Measurements from ENCODE around the gene FTCD.

DNA sequence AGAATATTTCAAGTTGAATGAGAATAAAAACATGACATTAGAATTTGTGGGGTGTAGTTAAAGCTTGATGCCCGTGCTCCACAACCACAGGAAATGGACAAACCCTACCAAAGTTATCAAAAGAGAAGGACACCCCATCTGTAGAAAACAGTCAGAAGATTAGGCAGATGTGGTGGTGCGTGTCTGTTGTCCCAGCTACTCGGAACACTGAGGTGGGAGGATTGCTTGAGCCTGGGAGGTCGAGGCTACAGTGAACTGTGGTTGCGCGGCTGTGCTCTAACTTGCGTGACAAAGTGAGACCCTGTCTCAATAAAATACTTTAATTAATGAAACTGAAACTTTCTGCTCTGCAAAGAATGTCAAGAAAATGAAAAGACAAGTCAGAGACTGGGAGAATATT, 30.3 kb upstream of the FTCD start:
- TF ChIP-seq, protein P1, sequence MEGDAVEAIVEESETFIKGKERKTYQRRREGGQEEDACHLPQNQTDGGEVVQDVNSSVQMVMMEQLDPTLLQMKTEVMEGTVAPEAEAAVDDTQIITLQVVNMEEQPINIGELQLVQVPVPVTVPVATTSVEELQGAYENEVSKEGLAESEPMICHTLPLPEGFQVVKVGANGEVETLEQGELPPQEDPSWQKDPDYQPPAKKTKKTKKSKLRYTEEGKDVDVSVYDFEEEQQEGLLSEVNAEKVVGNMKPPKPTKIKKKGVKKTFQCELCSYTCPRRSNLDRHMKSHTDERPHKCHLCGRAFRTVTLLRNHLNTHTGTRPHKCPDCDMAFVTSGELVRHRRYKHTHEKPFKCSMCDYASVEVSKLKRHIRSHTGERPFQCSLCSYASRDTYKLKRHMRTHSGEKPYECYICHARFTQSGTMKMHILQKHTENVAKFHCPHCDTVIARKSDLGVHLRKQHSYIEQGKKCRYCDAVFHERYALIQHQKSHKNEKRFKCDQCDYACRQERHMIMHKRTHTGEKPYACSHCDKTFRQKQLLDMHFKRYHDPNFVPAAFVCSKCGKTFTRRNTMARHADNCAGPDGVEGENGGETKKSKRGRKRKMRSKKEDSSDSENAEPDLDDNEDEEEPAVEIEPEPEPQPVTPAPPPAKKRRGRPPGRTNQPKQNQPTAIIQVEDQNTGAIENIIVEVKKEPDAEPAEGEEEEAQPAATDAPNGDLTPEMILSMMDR (IDR thresholded peaks at IDR 0.05) = no peak
- no peak for TF ChIP-seq POLR2A (IDR thresholded peaks at IDR 0.05)

Measured in adrenal gland (tissue), 5 donors.